GM21723 (cell line): ENCODE data around the gene OR9A2.

Experiments
- ATAC-seq: cut with Tn5 transposase; IDR thresholded peaks from one replicate; pipeline ENCODE4 v1.9.1; 2021; ENCODE audit warnings: mild to moderate bottlenecking, moderate library complexity; ENCODE audit not compliant: unreplicated experiment

OR9A2 gene, protein sequence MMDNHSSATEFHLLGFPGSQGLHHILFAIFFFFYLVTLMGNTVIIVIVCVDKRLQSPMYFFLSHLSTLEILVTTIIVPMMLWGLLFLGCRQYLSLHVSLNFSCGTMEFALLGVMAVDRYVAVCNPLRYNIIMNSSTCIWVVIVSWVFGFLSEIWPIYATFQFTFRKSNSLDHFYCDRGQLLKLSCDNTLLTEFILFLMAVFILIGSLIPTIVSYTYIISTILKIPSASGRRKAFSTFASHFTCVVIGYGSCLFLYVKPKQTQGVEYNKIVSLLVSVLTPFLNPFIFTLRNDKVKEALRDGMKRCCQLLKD

DNA sequence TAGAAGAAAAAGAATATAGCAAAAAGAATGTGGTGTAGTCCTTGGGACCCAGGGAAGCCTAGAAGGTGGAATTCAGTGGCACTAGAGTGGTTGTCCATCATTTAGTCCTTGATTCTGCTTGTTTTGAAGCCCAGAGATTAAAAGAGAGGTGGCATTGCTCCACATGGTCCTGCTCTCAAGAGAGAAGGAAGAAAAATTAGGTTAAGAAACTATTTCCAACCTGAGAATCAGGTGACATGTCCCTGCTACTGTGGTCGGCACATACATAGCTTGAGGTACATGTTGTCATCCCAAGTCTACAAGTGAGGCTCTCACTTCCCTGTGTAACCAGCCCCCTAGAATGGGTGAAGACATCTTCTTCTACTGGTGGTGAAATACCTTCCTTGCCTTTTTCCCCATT is at the start of gene OR9A2:
OR9A2 (minus strand) TSS at position 101 of the 400 bp plus-strand sequence; CDS start at position 101, 0 bp downstream.
- no peak for ATAC-seq

DNA sequence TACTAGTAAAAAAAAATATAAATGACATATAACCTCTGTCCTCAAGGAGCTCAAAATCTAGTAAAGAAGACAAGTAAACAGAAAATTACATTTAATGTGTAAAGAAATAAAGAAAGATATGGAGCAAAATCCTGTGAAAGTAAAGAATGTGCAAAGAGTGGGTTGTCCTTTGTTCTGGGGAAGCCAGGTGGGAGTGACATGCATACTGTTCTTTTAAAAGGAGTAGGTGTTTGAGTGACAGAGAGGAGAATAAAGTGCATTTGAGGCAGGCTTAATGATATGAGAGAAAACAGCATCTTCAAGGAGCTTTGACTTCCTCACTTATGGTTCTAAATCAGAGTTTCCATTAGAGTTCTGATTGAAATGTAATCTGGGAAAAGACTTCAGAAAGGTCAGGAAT is 47.2 kb upstream of the OR9A2 start:
- no peak for ATAC-seq

DNA sequence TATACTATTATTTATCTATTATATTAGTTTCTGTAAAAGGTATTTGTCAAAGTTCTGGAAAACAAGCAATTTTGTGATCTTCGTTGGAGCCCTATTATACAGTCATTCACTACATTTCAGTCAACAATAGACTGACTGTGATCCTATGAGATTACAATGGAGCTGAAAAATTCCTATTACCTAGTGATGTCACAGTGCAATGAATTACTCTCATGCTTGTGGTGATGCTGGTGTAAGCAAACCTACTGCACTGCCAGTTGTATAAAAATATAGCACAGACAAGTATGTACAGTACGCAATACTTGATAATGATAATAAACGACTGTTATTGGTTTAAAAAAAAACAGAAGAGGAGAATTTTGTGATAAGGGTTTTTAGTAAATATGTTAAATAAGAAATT is 46.6 kb upstream of the OR9A2 start:
- ATAC-seq: no peak

DNA sequence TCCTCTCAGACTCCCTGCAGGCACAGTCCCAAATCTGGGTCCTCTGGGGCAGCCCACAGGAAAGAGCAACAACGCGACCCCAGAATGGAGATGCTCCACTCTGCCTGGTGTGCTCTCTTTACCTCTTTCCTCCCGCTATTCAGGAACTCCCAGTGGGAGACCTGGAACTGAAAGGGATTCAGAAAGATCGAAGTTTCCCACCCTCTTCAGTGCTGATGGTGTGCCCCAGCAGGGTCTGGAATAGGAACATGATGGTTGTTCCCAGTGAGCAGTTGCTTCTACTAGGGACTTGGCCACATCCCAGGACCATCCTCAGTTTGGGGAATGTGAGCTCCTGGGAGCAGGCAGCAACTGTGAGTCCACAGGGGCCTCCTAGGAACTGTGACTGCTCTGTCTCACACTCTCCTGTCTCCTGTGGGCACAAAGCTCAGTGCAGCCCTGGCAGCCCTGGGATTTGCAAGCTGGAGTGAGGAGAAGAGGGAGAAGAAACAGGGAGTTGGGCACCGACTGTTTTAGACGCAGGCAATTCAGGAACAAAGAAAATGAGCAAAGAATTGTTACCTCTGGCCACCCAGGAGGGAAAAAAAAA is 43.1 kb upstream of the OR9A2 start:
- no peak for ATAC-seq

DNA sequence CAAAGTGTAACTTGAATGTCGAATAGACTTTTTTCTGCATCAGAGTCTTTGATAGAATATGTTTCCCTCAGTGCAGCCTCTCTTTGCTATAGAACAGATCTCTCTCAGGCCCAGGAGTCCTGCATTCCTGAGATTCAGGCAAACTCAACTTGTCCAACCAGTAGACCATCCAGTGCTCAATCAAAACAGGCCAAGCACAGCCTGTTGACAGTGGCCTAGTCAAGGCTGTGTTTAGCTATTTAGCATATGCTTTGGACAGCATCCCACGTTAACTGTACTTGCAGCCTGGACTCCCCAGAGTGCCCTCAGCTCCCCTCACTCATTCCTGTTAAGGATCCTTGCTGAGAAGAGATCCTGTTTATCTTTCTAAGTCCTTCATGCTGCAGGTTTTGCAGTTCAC is 41.5 kb upstream of the OR9A2 start:
- no peak for ATAC-seq

DNA sequence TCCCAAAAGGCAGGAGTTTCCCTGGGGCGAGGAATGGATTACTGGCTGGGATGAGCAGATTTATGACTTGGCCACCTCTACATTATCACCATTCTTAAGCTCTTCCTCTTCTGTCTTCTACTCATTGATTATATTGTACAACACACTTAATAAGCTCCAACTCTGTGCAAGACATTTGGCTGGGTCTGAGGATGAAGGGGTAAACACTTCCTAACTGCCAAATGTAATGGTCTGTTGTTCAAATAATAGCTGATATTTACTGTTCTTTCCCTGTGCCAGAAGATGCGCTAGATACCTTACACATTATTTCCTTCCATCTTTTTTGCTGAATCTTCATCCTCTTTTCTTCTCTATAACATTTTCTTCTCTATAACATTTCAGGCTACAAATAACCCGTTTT is 36.8 kb upstream of the OR9A2 start:
- no peak for ATAC-seq

DNA sequence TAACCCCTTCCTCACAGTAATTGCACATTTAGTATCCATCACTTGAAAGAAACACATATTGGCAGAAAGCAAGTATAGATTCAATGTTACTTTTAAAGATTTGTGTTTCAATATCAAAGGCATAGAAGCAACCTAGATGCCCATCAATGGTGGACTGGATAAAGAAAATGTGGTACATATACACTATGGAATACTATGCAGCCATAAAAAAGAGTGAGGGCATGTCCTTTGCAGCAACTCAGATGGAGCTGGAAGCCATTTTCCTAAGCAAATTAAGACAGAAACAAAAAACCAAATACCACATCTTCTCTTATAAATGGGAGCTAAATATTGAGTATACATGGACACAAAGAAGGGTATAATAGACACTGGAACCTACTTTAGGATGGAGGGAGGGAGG is 28.8 kb upstream of the OR9A2 start:
- ATAC-seq: no peak

DNA sequence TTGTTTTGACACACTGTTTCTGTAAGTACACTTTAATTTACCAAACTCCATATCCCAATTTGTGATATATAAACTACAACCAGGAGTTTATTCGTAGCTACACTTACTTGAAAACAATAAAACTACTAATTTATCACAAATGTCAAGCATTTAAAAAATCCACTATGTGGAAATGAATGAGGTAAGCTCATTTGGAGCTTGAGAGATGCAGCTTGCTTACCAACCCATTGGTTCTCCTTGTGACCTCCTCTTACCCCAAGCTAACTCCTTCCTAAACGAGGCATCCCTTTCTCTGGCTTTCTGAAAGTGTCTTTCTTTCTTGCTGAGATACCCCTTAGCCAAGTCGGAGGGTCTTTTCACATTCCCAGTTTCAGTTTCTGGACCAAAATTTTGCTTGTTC is 27.7 kb upstream of the OR9A2 start:
- no peak for ATAC-seq

DNA sequence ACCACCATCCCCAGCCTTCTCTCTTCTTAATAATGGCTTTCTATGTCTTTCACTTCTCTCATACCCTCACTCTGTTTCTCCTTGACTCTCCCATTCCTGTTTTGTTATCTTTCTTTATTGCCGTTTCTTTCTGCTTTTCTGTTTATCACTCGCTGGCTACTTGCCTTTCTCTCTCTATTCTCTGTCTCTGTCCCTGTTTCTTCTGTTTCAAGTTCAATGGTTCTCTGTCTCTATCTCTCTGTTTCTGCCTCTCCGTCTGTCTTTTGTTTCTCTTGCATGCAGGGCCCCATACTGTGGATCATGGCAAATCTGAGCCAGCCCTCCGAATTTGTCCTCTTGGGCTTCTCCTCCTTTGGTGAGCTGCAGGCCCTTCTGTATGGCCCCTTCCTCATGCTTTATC is 25.1 kb upstream of the OR9A2 start, which contains the start of gene OR6V1:
OR6V1 (plus strand) TSS at position 301 of the 400 bp plus-strand sequence; CDS start at position 301, 0 bp downstream.
- no peak for ATAC-seq

DNA sequence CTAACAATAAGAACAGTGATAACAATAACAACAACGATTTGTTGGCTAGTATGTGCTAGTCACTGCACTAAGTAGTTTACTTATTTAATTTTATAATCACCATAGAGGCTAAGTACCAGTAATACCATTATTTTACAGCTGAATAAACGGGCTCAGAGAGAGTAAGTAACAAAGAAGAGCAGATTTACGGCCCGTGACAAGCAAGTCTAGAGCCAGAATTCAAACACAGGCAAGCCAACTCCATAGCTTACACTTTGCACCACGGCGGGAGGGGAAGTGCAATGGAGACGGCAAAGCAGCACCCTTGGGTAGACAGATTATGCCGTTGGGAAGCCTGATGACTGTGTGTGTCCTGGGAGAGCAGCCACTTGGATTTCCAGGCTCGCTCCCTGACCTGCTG is 24.0 kb upstream of the OR9A2 start:
- no peak for ATAC-seq

DNA sequence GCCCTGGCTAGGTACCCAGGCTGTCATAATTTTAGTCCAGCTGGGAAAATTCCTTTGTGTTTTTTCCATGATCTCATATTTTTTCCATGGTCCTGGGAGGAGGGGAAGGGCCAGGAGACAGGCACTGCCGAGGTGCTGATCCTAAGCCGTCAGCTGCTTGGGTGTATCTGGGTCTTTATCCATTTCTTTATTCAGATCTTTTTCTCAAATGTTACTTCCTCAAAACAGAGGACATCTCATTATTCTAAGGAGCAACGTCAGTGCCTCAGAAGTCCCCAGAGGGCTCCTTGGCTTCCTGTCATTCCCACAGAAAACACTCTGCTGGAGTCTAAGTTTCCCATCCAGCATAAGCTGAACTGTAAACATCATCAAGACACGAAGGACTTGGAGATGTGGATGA is 22.4 kb upstream of the OR9A2 start:
- ATAC-seq: no peak

DNA sequence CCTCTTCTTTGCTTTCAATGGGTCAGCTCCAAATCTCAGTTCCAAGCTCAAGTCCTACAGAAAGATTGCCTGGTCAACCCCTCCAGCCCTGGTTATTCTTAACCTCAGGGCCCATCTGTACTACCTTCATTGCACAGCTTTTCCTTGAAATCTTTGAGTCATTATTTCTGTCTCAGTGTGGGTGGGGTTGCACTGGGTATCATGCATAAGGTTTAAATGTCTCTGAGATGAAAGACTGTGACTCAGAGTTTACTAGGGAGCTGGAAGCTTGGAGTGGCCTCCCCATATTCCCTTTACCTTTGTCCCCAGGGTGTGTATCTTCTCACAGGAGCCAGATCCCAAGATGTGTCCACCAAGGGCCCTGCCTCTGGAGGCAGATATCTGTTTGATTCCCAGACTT is 21.9 kb upstream of the OR9A2 start:
- no peak for ATAC-seq

DNA sequence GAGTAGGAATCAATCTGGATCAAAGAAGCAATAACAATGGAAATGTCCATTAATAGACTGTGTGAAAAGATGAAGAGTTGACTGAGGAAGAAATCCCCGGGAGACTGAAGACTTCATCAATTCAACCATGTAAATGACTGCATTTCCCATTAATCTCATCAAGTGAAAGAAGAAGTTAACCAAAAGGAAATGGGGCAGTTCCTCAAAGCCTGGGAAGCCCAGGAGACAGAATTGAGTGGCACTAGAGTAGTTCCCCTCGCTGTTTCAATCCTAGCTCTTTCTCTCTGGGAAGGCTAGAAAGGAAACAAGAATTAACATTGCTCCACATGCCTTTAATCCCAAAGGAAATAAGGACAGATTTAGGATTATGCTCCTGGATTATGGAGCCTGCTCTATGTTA is 20.4 kb upstream of the OR9A2 start:
- ATAC-seq: no peak

DNA sequence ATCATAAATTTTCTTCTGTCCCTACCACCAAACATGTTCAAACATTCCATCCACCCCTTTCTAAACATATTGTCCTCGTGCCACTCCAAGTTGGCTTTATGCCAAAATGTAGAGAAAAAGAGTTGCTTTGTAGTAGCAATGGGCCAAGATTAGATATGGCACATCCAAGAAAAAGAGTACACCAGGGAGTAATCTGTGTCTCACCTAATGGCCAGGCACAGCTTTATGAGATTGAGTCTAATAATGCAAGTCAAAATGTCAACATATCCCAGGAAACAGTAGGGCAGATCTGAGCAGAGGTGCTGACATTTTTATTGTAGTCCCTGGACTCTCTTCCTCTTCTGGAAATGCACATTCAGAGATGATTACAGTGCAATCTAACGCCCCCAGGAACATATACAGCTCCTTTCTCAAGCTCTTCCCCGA is 19.5 kb upstream of the OR9A2 start:
- ATAC-seq: no peak

DNA sequence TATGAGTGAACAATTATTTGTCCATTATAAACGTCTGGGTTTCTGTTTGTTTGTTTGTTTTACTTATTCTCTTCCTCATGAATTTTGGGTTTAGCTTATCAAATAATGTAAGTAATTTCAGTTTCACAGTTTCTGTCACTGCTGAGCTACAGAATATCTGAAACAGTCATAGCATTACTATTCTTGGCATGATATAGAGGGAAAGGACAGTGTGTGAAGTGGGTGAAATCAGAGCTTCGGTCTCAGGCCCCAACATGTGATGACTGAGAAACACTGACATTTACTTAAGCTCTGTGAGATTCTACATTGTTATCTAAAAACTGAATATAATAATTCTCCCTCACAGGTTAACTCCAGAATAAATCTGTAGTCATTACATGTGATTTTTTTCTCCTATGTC is 16.5 kb upstream of the OR9A2 start:
- ATAC-seq: no peak

DNA sequence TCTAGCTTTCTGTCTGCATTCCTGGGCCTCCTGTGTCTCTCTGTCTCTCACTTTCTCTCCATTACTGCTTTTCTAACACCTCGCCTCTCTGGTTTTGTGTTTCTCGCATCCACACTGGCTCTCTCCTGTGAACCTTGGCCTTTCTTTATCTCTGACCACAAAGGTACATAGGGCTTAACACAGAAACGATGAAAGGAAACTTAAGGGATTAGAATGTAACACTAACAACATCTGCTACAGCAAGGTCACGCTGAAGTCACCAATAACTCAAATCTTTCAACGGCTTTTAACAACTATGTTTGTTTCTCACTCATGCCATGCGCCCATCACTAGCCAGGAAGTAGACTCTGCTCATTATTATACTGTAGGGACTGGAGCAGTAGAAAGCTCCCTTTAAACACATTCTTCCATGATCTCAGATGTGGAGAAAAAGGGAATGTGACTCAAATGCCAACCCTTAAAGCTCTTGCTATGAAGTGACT is 15.9 kb upstream of the OR9A2 start:
- no peak for ATAC-seq

DNA sequence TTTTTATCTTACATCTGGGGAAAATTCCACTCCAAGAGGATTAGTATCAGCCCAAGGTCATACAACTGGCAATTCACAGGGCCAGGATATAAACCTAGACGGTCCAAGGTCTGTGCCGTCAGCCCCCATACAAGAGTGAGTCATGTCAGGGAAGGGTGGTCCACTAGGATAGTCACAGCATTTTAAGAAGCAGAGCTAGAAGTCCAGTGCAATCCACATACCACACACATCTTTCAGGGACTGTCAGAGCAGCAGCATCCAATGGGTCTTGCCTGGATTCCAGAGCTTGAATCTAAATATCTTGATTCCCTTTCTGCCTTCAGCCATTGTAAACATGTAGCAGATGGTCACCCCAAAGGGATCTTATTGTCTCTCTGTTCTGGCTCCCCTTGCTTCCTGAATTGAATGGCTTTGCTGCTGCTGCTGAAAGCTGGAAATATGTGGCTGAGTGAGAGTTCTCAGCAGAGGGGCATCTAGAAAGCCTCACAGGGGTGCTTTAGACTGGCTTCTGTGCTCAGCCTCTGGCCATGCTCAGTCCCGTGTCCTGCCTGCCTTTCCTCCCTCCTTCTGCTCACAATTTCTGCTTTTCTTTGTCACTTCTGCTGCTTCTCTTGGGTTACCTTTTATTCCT is 15.3 kb upstream of the OR9A2 start:
- no peak for ATAC-seq

DNA sequence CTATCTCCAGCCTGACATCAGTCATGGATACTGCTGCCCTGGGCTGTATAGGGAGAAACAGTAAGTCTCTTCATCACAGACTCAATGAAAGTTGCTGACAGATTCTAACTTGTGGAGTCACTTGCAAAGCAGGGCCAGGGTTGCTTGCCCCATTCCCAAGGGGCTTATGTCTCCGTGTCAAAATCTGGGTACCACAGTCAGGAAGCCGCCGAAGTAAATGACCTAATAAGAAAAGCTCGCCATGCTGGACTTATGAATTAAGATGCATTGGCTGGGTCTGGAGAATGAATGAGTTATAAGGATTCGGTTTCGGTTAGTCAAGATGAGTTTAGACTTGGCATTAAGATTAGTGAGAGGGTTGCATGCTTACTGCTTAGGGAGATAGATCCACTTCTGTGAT is 14.4 kb upstream of the OR9A2 start:
- no peak for ATAC-seq

DNA sequence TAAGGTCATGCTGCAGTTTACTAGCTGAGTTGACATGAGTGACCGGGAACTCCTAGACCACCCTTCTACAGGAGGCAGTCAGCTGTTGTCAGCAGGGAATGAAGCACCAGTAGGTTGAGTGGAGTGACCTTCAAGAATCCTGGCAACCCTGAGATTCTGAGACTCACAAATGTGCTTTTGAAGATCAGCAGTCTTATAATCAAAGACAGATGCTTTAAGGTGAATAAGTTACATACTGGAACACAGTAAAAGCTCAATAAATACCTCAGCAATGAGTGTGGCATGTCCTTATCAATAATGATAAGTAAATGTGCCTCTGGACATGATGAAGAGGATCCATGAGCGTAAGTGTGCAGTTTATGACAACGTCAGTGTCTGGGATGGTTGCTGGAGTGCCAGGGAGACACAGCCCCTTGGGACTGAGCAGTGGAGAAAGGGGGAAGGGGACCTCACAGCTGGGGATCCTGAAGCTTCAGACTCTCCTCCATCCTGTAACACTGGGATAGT is 13.3 kb upstream of the OR9A2 start:
- ATAC-seq: no peak

DNA sequence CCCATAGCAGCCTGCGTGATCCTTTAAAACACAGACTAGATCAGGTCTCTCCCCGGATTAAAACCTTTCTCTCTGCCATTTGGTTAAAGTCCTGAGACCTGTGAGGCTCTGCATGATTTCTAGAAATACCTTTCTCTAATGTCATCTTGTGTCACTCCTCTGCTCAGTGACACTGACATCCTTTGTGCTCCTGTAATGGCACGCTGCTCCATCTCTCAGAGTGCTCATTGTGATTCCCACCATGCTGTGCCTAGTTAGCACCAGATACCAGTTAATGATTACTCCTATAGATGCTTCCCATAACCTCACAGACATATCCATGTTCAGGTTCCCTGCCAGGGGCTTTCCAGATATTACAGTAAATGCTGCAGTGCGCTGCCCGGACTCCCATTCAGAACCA is 11.7 kb upstream of the OR9A2 start:
- ATAC-seq: no peak

DNA sequence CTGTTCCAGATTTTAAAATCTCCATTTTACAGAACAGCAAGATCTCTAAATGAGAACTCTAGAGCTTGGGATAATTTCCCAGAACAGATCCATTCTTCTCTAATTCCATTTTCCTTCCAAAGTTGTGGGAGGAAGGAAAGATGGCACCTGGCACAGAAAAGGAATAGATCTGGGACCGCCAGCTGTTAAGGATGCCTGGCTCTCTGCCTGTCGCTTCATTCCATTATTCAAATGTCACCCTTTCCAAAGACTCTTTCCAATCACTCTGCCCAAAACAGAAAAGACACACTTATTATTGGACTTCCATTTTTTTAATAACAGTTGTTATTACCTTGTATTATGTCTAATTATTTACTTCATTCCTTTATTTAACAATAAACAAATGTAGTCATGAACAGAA is 751 bp upstream of the OR9A2 start:
- no peak for ATAC-seq

DNA sequence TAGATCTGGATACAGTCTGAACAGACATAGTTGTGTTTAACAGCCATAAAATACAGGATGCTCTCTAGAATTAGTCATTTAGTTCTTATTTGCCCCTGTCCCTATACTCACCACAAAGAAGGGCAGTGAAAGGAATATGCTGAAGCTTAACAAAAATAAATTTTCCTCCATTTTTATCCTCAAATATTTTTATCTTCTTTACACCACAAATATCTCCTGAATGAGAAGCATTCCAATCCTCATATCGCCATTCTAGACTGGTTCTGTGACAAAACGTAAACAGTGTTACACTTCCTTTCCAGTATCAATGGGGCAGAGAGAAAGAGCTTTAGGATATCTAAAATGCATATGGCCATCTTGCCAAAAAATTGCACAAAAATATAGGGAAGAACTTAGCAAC is 1.6 kb downstream of the OR9A2 start:
- no peak for ATAC-seq
